Epithelial cell of esophagus (primary cell): ENCODE data around the gene DNASE1L2.

Source experiments
- DNase-seq: peaks from one replicate; pipeline ENCODE4 v3.0.0; 2010; ENCODE audit warnings: low read depth
- H3K4me3 ChIP-seq: 2 replicates; pipeline ENCODE4 v1.5.1; 2011; ENCODE audit warnings: mild to moderate bottlenecking, low read length, control low read depth
- CTCF ChIP-seq: IDR thresholded peaks from 2 replicates; pipeline ENCODE4 v1.5.1; 2011; ENCODE audit warnings: low read depth, mild to moderate bottlenecking, low read length, control low read depth, inconsistent platforms; ENCODE audit not compliant: insufficient read depth; ENCODE audit errors: missing control alignments

Gene DNASE1L2

GRCh38 chr16:2236337-2237101 is at the start of gene DNASE1L2:
Gene DNASE1L2, plus strand, starts transcription at chr16:2236444. Its CDS starts 373 bp downstream, at chr16:2236817.
- no peak for DNase-seq
- no peak within 1 kb of the TSS for H3K4me3 ChIP-seq
- no peak for TF ChIP-seq CTCF

GRCh38 chr16:2186505-2186904 is 49.7 kb upstream of the DNASE1L2 start:
- DNase-seq: no peak
- TF ChIP-seq CTCF: no peak
- H3K4me3 ChIP-seq: no peak overlapping the region

GRCh38 chr16:2187212-2187611 is 49.0 kb upstream of the DNASE1L2 start:
- no peak for DNase-seq
- no peak for TF ChIP-seq CTCF
- no peak overlapping the region for H3K4me3 ChIP-seq

- TF ChIP-seq CTCF: no peak
- H3K4me3 ChIP-seq: no peak overlapping the region
- DNase-seq: no peak
Observed at GRCh38 chr16:2188395-2188794, 47.8 kb upstream of the DNASE1L2 start.

GRCh38 chr16:2189252-2189893 is 46.9 kb upstream of the DNASE1L2 start:
- no peak overlapping the region for H3K4me3 ChIP-seq
- no peak for TF ChIP-seq CTCF
- no peak for DNase-seq

GRCh38 chr16:2190002-2190658 is 46.1 kb upstream of the DNASE1L2 start:
- no peak for DNase-seq
- H3K4me3 ChIP-seq: no peak overlapping the region

More at GRCh38 chr16:2190002-2190658, 46.1 kb upstream of the DNASE1L2 start:
- TF ChIP-seq CTCF: no peak
